Astrocyte of the cerebellum (primary cell): ENCODE data around the gene LCE2C.
"Not testable (repeated sequence)": the region's sequence is repeated elsewhere in the genome, so short reads cannot be mapped to it uniquely, and the experiment has no call there.

Experiments used
- DNase-seq: peaks from one replicate; pipeline ENCODE4 v3.0.0-alpha.2; 2011; ENCODE audit warnings: low read depth
- H3K4me3 ChIP-seq: 2 replicates; pipeline ENCODE4 v1.5.1; 2011; ENCODE audit warnings: mild to moderate bottlenecking, low read depth, low read length, moderate library complexity
- CTCF ChIP-seq: IDR thresholded peaks from 2 replicates; pipeline ENCODE4 v1.5.1; 2012; ENCODE audit warnings: low read length, low read depth, moderate library complexity, mild to moderate bottlenecking; ENCODE audit errors: missing control alignments
- in situ Hi-C: cut with HindIII; loops from 2 replicates; pipeline ENCODE4 v1.10.0; 2017; ENCODE audit warnings: low sequenced_read_pairs

The LCE2C gene

DNA sequence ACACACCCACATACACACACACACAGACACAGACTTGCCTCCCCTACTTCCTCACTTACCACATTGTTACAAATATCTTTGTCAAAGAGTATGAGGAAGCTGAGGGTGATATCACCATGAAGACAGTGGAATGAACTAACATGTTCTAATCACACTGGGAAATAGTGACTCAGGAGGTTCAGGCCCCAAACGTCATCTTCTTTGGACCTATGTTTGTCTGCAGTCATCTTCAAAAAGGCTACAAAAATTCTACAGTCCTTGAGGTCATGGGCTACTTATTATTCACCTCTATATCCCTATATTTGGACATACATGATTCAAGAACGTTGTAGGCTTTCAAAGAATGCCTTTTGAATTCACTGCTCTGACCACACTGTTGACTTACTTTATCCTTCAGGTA lies 2.1 kb upstream of the LCE2C start:
- no peak overlapping the region for H3K4me3 ChIP-seq
- in situ Hi-C loops: no loop called here
- TF ChIP-seq CTCF: no peak
- DNase-seq: no peak

DNA sequence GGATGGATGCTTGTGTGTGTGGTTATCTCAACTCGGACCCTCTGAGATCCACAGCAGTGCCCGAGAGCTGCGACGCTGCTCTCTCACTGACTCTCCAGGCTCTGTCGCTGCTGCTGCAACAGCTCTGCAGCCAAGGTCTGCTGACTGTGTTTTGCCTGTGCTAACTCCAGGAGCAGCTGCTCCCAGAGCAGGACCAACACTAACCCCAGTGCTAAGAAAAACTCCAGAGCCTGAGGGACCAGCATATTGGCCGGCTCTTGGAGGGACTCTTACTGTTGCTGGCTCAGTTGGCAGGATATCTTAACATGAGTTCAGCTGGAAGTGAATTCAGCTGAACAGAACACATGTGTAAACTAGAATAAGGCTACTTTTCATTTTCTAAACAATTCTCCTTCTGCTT lies 4.4 kb downstream of the LCE2C start:
- DNase-seq: no peak
- in situ Hi-C loops: no loop called here
- no peak overlapping the region for H3K4me3 ChIP-seq
- TF ChIP-seq CTCF: no peak

GRCh38 chr1:152681616-152682015 lies 6.5 kb downstream of the LCE2C start:
- in situ Hi-C loops: no loop called here
- no peak for DNase-seq
- no peak for TF ChIP-seq CTCF
- no peak overlapping the region for H3K4me3 ChIP-seq

DNA sequence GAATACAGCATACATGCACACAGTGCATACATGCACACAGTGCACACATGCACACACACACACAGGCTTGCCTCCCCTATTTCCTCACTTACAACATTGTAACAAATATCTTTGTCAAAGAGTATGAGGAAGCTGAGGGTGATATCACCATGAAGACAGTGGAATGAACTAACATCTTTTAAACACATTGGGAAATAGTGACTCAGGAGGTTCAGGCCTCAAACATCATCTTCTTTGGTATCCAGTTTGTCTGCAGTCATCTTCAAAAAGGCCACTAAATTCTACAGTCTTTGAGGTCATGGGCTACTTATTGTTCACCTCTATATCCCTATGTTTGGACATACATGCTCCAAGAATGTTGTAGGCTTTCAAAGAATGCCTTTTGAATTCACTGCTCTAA lies 8.8 kb downstream of the LCE2C start:
- in situ Hi-C loops: no loop called here
- H3K4me3 ChIP-seq: no peak overlapping the region
- no peak for DNase-seq
- no peak for TF ChIP-seq CTCF

DNA sequence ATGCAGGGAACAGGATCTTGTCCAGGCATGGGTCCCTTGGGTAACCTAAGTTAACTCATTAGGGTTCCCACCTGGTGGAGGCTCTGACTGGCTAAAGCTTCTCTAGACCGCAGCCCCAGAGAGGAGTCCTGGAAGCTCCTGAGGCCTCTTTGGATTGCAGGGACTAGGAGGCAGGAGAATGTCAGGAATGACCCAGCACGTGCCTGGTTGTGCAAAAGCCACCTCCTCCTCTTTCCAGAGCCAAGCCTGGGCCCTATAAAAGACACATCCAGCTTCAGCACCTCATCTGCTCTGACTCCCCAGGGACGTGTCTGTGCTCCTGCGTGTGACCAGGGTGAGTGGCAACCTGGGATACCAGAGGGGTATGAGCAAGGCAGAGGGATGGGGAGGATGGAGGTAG lies 10.7 kb downstream of the LCE2C start, which contains the start of gene LCE2B:
LCE2B (plus strand) TSS at position 301 of the 400 bp plus-strand sequence. CDS start 721 bp downstream, outside the sequence.
- H3K4me3 ChIP-seq, DNase-seq, in situ Hi-C loops: not testable (repeated sequence)

DNA sequence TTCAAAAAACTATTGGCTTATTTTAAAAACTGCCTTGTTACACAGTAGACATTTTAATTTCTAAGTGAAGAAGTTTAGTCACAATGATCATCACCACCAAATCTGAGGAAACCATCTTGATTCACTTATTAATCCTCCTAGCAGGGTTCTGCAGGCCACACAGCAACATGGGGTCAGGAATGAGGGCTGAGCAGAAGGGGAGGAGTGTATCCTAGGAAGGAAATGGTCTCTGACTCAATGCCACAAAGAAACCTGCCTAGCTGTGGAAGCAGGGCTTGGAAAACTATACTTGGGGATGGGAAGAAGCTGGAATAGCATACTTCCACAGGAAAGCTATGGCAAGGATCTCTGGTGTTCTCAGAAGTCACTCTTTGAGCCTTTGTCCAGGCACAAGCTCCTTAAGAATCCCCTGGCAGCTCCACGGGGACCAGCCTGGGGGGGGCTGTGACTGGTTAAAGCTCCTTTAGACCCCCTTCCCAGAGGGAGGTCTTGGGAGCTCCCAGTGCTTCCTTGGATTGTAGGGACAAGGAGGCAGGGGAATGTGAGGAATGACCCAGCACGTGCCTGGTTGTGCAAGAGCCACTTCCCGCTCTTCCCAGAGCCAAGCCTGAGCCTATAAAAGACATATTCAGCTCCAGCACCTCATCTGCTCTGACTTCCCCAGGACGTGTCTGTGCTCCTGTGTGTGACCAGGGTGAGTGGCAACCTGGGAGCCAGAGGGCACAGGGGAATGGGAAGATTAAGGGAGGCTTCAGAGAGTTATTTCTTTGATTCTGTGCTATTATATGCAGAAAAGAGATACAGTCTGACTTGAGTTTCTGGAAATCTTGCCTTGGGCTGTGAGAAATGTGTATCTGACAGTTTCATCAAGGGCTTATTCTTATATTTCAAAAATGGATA lies 22.9 kb downstream of the LCE2C start, which contains the start of gene LCE2A:
LCE2A (plus strand) TSS at position 645 of the 900 bp plus-strand sequence. CDS start 557 bp downstream, outside the sequence.
- TF ChIP-seq CTCF: no peak
- DNase-seq: no peak
- H3K4me3 ChIP-seq: no peak within 1 kb of the TSS
- in situ Hi-C loops: no loop called here

- no peak for TF ChIP-seq CTCF
- DNase-seq: no peak
- in situ Hi-C loops: no loop called here
- H3K4me3 ChIP-seq: no peak overlapping the region
Measured at GRCh38 chr1:152699746-152700145, 24.7 kb downstream of the LCE2C start.
